DMS153 (cell line): ENCODE results near the gene TRIO.

Experiments used
- DNase-seq: peaks from one replicate; lab custom pipeline; 2025; lab: John Stamatoyannopoulos, UW

Gene TRIO

DNA sequence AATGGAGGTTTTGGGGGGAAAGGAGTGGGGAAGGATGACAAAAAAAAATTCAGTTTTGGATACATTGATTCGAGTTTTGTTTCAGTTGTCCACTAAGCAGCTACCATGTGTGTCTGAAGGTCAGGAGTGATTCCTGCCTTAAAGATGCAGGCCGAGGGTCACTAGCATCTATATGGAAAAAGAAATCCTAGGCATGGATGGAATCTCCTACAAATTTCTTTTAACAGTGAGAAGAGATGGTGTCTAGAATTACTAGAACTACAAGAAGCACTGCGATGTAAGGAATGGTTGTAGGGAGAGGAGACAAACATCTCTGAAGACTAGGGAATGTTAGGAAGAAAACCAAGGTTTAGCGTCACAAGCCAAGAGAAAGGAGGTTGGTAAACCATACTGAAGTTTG lies 19.6 kb upstream of the TRIO start:
- no peak for DNase-seq

- peak; percentile 28 for DNase-seq
These were observed 19.1 kb upstream of the TRIO start for GRCh38 chr5:14123974-14124482.

DNA sequence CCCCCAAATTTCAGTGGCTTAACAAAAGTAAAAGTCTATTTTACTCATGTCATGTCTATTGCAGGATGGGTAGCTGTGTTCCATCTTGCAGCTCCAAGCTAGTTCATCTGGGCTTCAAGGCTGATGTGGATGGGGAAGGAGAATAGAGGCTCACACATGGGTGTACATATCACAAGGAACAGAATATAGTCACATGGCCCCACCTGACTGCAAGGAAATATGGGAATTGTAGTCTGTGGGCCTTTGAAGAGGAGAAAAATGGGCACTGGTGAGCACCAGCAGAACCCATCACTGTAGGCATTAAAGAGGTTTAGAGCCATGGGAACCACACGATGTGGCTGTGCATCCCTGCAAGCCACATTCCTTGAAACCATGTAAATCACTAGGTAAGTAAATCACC lies 17.9 kb upstream of the TRIO start:
- DNase-seq = no peak

DNA sequence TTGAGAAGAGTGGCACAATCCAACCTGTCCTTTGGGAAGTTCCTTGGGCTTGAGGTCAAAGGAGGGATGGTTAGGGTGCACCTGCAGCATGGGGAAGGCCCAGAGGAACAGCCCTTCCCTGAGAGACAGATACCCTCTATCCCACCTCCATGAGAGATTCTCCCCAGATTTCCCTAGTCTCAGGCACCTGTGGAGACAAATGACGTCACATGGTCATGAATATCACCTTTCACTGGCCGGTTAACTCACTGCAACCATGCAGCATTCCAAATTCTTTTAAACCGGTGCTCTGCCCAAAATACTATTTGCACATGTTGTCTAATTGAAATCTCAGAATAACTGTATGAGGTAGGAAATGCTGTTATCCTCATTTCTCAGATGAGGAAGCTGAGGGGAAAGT lies 15.6 kb upstream of the TRIO start:
- no peak for DNase-seq

DNA sequence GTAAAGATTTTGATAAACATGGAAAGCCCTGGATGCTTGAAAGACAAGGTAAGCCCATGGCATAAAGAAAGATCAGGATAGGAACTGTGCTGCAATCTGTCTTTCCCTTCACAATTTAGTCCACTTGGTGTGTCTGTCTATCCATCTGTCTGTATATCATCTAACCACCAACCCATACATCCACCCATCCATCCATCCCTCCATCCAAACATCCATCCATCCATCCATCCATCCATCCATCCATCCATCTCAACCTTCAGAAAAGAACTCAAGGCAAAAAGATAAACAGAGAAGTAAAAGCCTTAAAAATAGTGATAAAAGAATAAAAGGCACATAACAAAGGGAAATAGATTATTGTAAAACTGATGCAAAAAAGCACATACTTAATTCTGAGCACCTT lies 15.1 kb upstream of the TRIO start:
- no peak for DNase-seq

- no peak for DNase-seq
These were observed 14.0 kb upstream of the TRIO start for GRCh38 chr5:14129123-14129522.

GRCh38 chr5:14131855-14132503 lies 11.2 kb upstream of the TRIO start:
- no peak for DNase-seq

DNA sequence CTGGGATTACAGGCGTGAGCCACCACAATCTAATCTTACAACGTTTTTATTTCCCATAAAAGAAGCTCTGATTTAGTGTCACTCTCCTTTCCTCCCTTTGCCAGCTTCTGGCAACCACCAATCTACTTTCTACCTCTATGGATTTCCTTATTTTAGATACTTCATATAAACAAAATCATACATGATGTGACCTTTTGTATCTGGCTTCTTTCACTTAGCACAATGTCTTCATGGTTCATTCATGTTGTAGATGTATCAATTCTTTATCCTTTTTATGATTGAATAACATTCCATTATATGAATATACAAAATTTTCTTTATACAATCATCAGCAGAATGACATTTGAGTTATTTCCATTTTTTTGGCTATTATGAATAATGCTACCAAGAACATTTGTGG lies 9.7 kb upstream of the TRIO start:
- no peak for DNase-seq

DNA sequence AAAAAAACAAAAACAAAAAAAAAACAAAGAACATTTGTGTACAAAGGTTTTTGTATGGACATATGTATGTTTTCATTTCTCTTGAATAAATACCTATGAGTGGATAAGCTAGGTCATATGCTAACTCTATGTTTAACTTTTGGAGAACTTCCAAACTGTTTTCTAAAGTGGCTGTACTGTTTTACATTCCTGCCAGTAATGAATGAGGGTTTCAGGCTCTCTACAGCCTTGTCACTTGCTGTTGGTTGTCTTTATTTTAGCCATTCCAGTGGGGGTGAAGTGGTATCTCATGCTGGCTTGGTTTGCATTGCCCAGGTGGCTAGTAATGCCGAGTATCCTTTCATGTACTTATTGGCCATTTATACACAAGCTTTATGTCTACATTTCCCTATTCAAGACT lies 9.1 kb upstream of the TRIO start:
- DNase-seq = no peak

DNA sequence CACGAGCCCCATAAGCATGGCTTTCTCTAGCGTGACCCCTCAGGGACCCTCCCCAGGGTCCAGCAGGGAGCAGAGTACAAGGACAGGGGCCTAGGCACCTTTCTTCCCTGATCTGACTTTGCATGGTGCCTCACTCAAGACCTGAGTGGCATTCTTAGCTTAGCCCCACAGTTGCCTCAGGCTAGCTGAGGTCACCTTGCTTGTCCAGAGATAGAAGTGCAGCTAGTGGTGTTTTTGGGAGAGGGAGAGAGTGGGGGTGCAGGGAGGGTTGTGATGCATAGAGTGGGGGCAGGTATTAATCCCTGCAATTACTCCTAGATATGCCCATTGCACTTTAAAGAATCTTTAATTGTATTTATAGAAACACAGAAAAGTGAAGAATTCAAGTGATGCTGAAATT lies 8.4 kb upstream of the TRIO start:
- DNase-seq = no peak

- no peak for DNase-seq
These were observed 7.5 kb upstream of the TRIO start for GRCh38 chr5:14135621-14136020.

DNA sequence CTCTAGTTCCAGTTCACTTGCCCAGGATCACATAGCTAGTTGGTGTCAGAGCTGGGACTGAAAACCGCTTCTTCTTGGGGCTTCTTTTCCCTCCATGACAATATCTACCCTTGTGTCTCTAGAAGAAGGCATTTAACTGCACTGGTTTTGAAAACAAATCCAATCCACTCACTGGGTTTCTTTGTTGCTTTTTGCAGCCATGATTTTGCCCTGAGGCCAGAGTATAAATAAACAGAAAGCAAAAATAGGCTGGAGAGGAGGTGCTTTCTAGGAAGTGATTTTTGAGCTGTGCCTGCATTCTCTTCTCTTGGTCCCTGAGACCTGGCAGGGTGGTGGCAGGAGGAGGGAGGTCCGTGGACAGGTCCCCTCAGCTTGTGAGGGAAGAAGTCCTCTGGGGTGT lies 6.9 kb upstream of the TRIO start:
- DNase-seq = no peak

GRCh38 chr5:14138608-14139540 lies 4.3 kb upstream of the TRIO start:
- DNase-seq = no peak

DNA sequence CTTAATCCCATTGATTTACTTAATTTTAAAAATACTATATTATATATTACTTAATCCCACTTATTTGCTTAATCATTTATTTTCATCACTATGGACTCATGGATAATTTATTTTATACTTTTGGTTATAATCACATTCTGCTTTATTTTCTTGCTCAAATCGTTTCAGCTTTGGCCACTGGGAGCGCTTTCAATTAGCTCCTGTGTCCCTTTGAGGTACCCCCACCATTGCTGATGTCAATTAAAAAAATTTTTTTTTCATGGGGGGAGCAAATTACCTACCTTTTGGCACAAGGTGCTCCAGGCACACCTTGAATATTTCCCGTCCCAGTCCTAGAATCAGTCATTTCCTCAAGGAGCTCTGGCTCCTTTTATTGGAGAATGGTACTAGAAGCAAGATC lies 1.4 kb upstream of the TRIO start:
- DNase-seq = no peak

DNA sequence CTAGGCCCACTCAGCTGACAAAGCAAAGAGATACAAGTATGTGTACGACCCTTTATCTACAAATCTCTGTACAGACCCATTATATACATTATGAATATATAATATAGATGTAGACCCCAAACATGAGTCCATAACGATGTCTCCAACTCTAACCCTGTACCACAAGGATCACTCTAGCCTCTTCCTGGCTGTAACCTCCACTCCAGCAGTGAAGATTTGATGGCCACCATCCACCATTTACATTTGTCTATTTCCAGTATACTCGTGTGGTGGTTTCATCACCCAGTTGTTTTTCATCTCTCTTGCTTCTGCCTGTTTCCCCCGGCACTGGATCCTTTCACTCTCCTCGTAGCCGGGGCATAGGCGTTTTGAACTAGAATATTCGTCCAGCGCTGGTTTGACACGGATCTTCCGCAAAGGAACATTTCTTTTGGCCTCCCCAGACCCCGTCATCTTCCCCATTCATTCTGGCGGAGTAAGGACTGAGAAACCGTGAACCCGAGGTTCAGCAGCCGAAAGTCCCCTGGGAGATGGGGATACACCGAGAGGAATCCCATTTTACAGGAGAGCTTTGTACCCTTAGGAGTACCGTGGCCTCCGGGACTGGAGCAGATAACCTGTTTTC lies 828 bp upstream of the TRIO start:
- DNase-seq = peak; percentile 50

GRCh38 chr5:14143546-14143840 lies 351 bp downstream of the TRIO start:
- DNase-seq = no peak

DNA sequence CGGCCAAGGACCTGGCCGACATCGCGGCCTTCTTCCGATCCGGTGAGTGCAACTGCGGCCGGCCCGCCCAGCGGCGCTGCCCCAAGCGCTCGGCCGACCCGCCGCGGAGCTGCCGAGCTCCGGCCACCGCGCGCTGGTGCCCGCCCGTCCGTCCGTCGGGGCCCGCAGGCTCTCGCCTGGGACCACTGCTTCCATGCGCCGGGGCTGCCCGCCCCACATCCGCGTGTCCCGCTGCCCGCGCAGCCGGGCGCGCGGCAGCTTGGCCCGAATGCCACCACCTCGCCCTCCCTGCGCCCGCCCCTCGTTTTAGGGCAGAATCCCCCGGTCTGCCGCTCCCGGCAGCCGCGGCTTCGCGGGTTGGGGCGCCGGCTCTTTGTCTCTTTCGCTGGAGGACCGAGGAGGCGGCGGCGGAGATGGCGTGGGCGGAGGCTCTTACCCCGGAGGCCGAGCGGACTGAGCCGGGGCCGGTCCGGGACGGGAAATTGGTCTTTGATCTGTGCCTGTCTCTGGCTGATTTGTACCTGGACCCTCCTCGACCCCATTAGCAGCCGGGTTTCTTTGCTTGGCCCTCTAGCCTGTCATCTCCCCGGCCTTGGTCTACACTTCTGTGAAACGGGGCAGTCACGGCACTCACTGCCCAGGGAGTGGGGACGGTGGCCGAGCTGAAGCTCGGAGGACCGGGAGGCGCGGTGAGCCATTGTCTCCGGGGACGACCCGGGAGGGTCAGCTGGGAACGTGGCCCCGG lies 871 bp downstream of the TRIO start:
- no peak for DNase-seq

GRCh38 chr5:14144586-14145434 lies 1.7 kb downstream of the TRIO start:
- DNase-seq = peak; percentile 75

- no peak for DNase-seq
These were observed 2.5 kb downstream of the TRIO start for GRCh38 chr5:14145435-14146334.

GRCh38 chr5:14146725-14147124 lies 3.6 kb downstream of the TRIO start:
- DNase-seq = peak; percentile 54
